RKO (cell line): ENCODE measurements around the gene SP100.
"Not testable (repeated sequence)": the region's sequence is repeated elsewhere in the genome, so short reads cannot be mapped to it uniquely, and the experiment has no call there.

Experiments
- DNase-seq: peaks from one replicate; pipeline ENCODE4 v3.0.0-alpha.2; 2016; ENCODE audit warnings: low spot score

SP100 gene

GRCh38 chr2:230459216-230459615 lies 43.2 kb downstream of the SP100 start:
- DNase-seq, result no peak

- DNase-seq, result no peak
Observed at GRCh38 chr2:230471074-230471473, 55.1 kb downstream of the SP100 start.

GRCh38 chr2:230472621-230473018 lies 56.6 kb downstream of the SP100 start:
- DNase-seq, result peak; percentile 44

DNA sequence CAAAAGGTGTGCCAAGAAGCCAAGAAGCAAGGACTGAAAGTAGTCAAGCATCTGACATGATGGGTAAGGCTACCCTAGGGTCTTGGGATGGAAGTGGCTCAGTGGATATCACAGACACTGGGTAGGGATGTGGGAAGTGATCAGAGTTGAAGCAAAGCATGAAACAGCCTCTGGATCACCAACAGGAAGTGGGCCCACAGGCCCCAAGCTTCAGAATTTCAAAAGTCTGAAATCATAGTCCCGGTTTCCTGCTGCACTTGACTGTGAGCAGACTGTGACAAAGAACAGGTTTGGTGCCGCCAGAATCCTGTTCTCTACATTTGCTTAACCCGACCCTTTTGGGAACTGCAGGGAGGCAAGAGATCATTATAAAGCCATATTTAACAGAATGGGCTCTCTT lies 57.4 kb downstream of the SP100 start:
- no peak for DNase-seq

DNA sequence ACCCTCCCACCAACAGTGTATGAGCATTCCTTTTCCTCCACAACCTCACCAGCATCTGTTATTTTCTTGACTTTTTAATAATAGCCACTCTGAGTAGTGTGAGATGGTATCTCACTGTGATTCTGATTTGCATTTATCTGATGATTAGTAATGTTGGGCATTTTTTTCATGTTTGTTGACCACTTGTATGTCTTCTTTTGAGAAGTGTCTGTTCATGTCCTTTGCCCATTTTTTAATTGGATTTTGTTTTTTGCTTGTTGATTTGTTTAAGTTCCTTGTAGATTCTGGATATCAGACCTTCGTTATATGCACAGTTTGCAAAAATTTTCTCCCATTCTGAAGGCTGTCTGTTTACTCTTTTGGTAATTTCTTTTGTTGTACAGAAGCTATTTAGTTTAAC lies 59.1 kb downstream of the SP100 start:
- DNase-seq, result no peak

GRCh38 chr2:230485801-230486341 lies 69.9 kb downstream of the SP100 start:
- no peak for DNase-seq

DNA sequence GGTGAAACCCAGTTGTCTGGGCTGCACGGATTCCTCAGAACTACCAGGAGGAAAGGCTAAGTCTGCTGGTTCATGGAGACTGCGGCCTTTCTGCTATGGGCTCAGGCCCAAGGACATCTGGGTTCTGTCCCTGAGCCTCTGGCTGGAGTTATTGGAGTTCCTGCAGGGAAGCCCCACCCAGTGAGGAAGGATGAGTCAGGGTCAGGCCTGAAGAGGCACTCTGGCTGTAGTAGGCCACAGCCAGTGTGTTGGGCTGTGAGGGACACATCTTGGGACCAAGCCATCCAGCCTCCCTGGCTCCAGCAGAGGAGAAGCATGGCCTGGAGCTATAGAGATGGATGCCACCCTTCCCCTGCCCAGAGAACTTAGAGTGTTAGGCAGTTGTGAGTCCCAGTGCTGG lies 75.2 kb downstream of the SP100 start:
- DNase-seq, result not testable (repeated sequence)

DNA sequence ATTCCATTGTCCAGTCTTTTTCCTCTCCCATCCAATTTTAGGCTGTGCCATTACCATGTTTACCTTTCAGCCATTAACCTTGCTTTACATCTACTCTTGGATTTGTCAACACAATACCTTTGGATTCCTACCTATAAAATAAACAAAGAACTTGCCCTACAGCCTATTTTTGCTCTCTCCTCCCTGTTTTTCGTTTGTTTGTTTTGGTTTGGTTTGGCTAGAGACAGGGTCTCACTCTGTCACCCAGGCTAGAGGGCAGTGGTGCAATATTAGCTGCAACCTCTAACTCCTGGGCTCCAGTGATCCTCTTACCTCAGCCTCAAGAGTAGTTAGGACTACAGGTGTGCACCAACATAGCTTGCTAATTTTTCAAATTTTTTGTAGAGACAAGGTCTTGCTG lies 76.1 kb downstream of the SP100 start:
- no peak for DNase-seq

- no peak for DNase-seq
Observed at GRCh38 chr2:230494980-230495379, 79.0 kb downstream of the SP100 start.

DNA sequence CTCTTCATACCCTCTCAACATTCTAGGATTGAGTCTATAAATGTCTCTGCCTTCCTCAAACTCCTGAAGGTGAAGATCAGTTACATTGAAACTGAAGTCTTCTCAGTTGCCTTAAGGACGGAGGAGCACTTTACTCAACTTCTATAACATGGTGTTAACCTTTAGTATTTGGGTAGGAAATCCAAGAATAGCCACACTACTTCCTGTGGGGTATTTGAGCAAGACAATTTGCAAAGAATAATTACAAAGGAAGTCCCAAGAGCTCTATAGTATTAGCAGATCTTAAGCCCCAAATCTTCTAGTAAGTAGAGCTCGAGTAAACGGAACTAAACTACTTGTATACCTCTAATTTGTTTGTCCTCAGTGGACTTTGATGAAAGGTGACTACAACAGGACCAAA lies 80.9 kb downstream of the SP100 start:
- DNase-seq, result no peak

DNA sequence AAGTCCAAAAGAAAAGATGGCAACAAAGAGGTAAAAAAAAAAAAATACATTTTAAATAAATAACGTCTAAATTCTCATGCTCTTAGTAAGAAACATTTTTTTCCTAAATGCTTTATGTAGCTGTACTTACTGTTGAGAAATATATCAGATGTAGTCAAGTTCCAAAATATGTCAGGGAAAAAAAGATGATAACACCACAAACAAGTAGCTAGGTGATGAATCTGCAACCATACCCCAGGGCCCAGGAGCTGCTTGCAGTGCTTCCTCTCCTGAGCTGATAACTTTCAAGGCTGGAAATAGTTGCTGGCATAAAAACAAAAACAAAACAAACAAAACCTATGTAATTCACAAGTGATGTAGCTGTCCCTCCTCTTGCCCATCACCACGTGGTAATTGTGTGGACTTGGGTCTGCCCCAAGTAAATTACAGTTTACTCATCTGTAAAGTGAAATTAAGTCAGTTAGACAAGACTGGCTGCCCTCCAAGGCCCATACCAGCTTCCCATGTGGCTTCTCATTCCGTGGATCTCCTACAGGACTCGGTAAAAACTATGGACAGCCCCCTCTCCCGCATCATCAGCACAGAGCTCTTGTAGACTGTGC lies 82.6 kb downstream of the SP100 start:
- no peak for DNase-seq

GRCh38 chr2:230502593-230502992 lies 86.6 kb downstream of the SP100 start:
- DNase-seq, result no peak

DNA sequence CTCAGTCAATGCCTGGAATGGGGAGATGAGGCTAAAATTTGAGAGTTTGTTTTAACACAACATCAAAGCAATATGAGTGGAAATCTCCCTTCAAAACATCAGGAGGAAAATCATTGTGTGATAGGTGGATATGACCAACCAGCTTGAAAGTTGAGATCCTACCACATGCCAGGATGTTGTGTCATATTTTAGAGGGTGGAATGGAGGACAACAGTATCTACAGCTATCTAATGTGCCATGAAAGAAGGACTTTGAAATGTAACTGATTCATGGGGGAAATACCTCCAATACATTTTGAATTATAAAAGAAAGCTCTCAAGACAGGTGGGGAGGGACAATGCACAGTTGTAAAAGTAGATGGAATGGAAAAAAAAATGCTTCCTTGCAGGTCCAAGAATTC lies 87.8 kb downstream of the SP100 start:
- DNase-seq, result no peak

DNA sequence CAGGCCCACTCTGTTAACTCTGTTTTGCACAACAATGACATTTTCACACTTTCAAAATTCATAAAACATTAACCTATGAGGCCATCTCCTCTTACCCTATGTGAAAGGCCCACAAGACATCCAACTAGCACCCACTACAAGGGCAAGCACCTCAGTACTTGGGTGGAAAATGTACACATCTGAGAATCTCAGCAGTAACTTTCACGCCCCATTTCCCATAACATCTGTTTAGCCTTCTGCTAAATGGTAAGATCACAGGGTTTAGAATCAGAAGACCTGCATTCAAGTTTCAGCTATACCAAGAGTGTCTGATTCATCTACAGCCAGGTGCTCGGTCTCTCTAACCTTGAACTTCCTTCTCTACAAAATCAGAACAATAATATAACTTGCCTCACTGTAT lies 89.2 kb downstream of the SP100 start:
- DNase-seq, result no peak

DNA sequence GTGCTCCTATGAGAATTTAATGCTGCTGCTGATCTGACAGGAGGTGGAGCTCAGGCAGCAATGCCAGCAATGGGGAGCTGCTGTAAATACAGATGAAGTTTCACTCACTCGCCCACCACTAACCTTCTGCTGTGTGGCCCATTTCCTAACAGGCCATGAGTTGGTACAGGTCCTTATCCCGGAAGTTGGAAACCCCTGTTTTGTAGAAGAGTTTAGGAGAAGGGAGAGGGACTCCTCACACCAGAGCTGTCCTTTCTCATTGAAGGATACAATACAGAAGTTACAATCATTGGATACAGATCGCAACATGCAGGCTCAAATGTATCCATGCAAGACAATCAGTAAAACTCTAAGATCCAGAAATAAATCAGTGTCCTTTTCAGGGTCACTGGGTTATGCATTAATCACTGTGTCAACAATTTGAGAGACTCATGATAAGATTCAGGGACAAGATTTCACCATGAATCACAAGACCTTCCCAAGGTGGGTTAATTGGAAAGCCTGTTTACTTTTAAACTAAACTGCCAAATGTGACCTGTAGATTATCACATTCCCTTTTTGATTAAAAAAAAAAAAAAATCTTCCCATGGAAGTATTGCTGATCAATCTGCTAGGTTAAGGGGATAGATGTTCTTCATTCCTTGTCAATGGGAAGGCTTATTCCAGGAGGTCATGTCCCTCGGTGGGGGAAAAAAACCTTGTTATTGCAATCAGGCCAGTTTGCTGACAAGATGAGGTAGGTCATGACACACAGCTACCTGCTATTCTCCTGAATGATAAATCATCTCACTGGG lies 97.2 kb downstream of the SP100 start:
- DNase-seq, result no peak

GRCh38 chr2:230520061-230520874 lies 104.3 kb downstream of the SP100 start:
- no peak for DNase-seq

DNA sequence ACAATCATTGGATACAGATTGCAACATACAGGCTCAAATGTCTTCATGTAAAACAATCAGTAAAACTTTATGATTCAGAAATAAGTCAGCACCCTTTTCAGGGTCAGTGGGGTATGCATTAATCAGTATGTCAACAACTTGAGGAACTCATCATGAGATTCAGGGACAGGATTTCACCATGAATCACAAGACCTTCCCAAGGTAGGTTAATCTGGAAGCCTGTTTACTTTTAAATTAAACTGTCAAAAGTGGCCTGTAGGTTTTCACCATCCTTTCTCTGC lies 104.8 kb downstream of the SP100 start:
- DNase-seq, result peak; percentile 54

- DNase-seq, result no peak
Observed at GRCh38 chr2:230521386-230521785, 105.4 kb downstream of the SP100 start.

- no peak for DNase-seq
Observed at GRCh38 chr2:230525682-230526081, 109.7 kb downstream of the SP100 start.

- DNase-seq, result no peak
Observed at GRCh38 chr2:230537531-230537976, 121.6 kb downstream of the SP100 start.

GRCh38 chr2:230540332-230540731 lies 124.3 kb downstream of the SP100 start:
- DNase-seq, result no peak

DNA sequence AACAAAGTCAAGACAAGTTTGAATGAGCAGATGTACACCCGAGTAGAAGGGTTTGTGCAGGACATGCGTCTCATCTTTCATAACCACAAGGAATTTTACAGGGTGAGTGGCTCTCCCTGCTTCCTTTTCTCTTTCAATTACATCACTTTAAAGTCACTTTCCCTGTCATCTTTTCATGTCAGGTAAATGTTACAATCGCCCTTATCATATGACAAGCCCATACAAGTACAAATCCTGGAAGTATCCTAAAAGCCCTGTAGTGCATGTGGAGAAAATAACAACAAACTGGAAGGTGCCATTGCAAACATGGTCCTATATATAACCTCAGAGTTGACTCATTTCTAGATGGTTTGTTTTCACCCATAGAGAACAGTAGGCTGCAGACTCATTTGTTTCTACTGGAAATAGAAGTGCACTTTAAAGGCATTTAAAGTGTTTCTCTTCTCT lies 126.0 kb downstream of the SP100 start:
- DNase-seq, result no peak

- DNase-seq, result no peak
Observed at GRCh38 chr2:230542751-230543150, 126.8 kb downstream of the SP100 start.
